PFSK-1 (cell line): ENCODE measurements around the gene FBXL13.

ENCODE experiments used
- FOXP2 ChIP-seq: optimal IDR thresholded peaks from 2 replicates; pipeline ENCODE3; 2011; ENCODE audit warnings: borderline replicate concordance, control low read depth, inconsistent platforms; ENCODE audit not compliant: insufficient read depth; ENCODE audit errors: extremely low read length, extremely low read depth
- SIN3A ChIP-seq: IDR thresholded peaks from 2 replicates; pipeline ENCODE4 v1.6.1; 2012; ENCODE audit warnings: mild to moderate bottlenecking, low read length, moderate library complexity, borderline replicate concordance; ENCODE audit not compliant: insufficient read depth
- TAF1 ChIP-seq: IDR thresholded peaks from 2 replicates; pipeline ENCODE4 v1.6.1; 2012; ENCODE audit warnings: low read length, control low read depth, borderline replicate concordance; ENCODE audit not compliant: insufficient read depth
- TF ChIP-seq, protein P1 (sequence below), 2 experiments: IDR thresholded peaks; 2 replicates each; pipeline versions ENCODE4 v1.6.1 to v1.8.0; 2011 to 2012; ENCODE audit warnings: low read depth in 2 of 2, low read length in 2 of 2, control low read depth in 1 of 2, inconsistent platforms in 1 of 2, mild to moderate bottlenecking in 1 of 2, moderate library complexity in 1 of 2; ENCODE audit not compliant: insufficient read depth in 1 of 2

DNA sequence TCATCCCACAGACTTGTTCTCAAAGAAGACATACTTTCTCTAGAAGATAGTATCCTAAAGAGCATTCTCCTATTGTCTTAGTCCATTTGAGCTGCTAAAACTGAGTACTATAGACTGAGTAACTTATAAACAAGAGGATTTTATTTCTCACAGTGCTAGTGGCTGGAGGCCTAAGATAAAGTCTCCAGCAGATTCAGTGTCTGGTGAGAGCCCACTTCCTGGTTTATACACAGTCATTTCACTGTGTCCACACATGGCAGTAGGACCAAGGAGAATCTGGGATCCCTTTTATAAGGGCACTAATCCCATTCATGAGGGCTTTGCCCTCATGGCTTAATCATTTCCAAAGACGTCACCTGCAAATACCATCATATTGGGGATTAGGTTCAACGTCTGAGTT is 93.1 kb downstream of the FBXL13 start:
- TF ChIP-seq FOXP2 (no peak), SIN3A (no peak), TAF1 (no peak)
- TF ChIP-seq, protein P1, sequence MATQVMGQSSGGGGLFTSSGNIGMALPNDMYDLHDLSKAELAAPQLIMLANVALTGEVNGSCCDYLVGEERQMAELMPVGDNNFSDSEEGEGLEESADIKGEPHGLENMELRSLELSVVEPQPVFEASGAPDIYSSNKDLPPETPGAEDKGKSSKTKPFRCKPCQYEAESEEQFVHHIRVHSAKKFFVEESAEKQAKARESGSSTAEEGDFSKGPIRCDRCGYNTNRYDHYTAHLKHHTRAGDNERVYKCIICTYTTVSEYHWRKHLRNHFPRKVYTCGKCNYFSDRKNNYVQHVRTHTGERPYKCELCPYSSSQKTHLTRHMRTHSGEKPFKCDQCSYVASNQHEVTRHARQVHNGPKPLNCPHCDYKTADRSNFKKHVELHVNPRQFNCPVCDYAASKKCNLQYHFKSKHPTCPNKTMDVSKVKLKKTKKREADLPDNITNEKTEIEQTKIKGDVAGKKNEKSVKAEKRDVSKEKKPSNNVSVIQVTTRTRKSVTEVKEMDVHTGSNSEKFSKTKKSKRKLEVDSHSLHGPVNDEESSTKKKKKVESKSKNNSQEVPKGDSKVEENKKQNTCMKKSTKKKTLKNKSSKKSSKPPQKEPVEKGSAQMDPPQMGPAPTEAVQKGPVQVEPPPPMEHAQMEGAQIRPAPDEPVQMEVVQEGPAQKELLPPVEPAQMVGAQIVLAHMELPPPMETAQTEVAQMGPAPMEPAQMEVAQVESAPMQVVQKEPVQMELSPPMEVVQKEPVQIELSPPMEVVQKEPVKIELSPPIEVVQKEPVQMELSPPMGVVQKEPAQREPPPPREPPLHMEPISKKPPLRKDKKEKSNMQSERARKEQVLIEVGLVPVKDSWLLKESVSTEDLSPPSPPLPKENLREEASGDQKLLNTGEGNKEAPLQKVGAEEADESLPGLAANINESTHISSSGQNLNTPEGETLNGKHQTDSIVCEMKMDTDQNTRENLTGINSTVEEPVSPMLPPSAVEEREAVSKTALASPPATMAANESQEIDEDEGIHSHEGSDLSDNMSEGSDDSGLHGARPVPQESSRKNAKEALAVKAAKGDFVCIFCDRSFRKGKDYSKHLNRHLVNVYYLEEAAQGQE (IDR thresholded peaks at IDR 0.05; ENCODE audit: insufficient read depth in 1 of 2, low read depth in 2 of 2, low read length in 2 of 2), result no peak
